NCI-H2107 treated with DMSO at 0.1 percent for 48 hours (cell line): Measurements from ENCODE around the gene KATNAL1.
A peak's percentile ranks its signal among the peaks of the same experiment; 100 is the strongest.

Source experiments
- DNase-seq: peaks from one replicate; lab custom pipeline; 2025; ENCODE audit not compliant: unreplicated experiment; lab: John Stamatoyannopoulos, UW

KATNAL1 gene

GRCh38 chr13:30333616-30334015 lies 26.3 kb upstream of the KATNAL1 start:
- no peak for DNase-seq

- DNase-seq: no peak
Measured at GRCh38 chr13:30332456-30333143, 25.2 kb upstream of the KATNAL1 start.

- DNase-seq: no peak
Measured at GRCh38 chr13:30331331-30331771, 24.0 kb upstream of the KATNAL1 start.

- DNase-seq: no peak
Measured at GRCh38 chr13:30329009-30329585, 21.7 kb upstream of the KATNAL1 start.

DNA sequence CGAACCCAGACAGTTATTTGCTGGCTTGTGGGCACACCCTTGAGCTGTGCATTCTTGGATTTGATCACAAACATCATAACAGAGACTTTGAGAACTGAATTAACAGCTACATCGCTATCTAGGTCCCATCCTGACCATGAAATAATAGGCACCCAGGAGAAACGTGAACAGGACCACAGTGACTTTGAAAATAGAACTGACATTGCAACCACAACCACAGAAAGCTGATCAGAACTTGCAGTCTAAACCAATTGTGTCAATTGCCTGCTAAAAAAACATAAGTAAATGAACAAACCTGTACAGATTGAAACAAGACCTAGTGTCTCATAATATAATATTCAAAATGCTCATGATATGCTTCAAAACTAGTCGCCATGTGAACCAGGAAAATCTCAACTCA lies 18.3 kb upstream of the KATNAL1 start:
- no peak for DNase-seq

DNA sequence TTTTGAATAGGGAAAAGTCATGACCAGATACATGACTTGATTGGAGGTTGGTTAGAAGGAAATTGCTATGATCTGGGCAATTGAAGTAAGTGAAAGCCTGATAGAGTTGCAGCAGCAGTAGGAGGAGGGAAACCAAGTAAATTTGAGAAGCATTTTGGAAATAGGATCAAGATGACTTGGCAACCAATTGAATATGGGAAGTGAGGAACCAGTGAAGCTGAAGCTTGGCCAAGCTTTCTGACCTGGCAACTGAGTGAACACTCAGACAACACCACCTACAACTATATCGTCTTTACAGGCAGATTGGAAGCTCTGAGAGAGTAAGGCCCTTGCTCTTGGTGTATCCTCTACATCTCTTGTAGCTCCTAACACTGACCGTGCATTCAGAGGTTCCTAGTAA lies 16.2 kb upstream of the KATNAL1 start:
- no peak for DNase-seq

DNA sequence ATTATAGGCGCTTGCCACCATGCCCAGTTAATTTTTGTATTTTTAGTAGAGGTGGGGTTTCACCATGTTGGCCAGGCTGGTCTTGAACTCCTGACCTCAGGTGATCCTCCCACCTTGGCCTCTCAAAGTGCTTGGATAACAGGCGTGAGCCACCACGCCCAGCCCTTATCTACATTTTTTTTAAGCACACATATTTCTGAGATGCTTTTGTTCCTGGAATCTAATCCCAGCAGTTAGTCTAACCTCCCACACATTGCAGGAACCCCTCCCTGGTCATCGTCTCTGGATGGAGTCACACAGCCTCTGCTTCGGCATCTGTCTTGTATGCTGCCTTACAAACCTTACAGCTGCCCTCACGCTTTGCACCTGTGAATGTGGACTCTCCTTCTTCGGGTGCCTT lies 15.1 kb upstream of the KATNAL1 start:
- DNase-seq: no peak

- DNase-seq: no peak
Measured at GRCh38 chr13:30321256-30321655, 13.9 kb upstream of the KATNAL1 start.

GRCh38 chr13:30319655-30320054 lies 12.3 kb upstream of the KATNAL1 start:
- DNase-seq: no peak

DNA sequence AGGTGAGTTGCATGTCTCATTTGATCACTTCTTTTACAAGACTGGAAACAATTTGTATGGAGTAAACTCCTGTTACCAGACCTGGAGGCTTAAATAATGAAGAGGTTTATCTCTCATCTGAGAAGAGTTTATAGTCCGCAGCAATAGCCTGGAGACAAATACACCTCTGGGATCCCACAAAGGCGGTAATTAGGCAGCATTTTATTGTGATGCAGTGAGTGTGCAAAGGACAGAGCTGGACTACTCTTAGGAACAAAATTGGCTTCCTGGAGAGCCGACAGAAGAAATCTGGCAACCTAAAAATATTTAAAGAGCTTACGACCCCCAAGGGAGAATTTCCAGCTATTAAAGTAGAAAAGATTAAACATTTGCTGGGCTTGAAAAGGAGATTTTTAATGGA lies 11.8 kb upstream of the KATNAL1 start:
- no peak for DNase-seq

DNA sequence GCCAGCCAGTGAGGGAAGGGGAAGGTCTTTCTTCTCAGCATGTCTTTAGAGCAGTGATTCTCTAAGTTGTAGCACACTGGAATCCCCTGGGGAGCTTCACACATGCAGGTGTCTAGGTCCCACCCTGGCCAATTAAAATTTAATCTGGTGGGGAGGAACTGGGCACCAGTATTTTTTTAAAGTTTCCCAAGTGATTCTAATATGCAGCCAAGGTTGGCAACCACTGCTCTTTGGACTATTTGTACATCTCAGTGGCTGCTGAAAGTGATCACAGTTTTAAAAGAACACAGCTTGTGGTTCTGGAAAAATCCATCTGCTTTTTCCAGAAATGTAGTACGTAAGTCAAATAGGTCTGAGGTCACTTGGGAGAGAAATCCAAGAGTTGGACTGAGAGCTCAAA lies 10.7 kb upstream of the KATNAL1 start:
- DNase-seq: no peak

GRCh38 chr13:30314562-30314961 lies 7.2 kb upstream of the KATNAL1 start:
- no peak for DNase-seq

DNA sequence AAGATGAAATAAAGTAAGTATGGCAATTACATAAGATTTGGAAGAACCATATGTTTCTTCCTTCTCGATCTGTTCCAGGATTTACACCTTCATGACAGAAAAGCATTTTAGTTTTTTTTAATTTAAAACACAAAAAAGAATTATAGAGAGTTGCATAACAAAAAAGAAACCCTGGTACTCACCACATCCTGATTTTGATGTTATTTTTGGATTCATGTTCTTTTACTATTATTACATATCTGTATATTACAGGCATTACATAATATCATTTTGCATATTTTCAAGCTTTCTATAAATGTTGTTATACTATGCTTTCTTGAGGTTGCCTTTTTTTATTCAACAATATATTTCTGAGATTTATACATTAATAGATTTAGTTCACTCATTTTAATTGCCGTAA lies 6.7 kb upstream of the KATNAL1 start:
- DNase-seq: no peak

GRCh38 chr13:30313311-30313710 lies 6.0 kb upstream of the KATNAL1 start:
- DNase-seq: no peak

GRCh38 chr13:30312904-30313303 lies 5.6 kb upstream of the KATNAL1 start:
- DNase-seq: no peak

- DNase-seq: no peak
Measured at GRCh38 chr13:30308548-30308947, 1.2 kb upstream of the KATNAL1 start.

GRCh38 chr13:30307971-30308290 lies 580 bp upstream of the KATNAL1 start:
- no peak for DNase-seq

DNA sequence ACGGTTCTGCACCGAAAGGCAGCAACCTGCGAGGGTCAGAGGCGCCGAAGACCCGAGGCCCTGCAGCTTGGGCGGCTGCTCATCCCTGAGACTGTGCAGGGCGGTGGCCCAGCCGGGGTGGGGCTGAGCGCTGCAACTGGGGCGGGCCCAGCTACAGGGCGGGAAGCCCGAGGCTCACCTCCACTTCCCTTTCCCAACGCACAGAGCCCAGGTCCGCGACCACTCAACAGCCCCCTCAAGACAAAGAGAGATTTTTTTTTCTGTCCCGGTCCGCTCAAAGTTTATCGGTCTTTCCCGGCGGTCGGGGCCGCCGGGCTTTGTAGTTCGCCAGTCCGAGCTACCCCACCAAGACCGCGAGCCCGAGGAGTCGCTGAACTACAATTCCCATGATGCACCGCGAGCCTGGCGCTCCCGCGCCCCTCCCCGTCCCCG lies 573 bp downstream of the KATNAL1 start:
- peak; percentile 64 for DNase-seq

DNA sequence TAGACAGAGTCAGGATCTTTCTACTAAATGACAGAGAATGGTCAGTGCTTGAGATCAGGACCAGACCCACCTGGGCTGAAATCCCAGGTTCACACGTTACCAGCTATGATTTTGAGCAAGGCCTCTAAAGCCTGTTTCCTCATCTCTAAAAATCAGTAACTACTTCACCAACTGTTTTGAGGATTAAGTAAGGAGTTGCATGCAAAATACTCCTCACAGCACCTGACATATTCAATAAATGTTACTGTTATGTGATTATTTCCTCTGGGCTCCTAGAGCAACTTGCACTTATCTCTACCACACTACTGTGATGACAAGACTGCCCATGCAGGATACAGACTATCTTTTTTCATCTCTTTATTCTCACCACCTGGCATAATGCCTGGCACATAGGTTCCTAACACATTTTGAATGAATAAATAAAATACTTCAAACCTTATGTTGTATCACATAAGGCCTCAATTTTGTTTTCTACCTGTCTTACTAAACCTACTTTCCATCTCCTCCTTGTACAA lies 1.8 kb downstream of the KATNAL1 start:
- no peak for DNase-seq

GRCh38 chr13:30303269-30303668 lies 4.1 kb downstream of the KATNAL1 start:
- DNase-seq: no peak

- no peak for DNase-seq
Measured at GRCh38 chr13:30301827-30302226, 5.5 kb downstream of the KATNAL1 start.

DNA sequence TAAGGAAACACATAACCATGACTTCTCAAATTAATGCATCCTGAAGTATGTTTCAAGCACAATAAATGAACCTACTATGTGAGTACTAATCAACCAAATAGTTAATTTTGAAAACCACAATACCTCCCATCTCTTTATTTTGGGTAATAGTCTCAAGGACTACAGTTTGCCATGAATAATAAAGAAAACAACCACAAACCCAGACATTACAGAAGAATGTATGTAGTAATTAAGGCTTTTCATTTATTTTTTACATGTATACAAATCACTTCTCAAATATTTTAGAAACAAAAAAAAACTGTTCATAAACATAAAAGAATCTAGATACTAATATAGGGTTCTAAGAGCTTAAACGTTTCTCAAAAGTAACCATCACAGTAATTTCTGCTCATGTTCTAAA lies 6.8 kb downstream of the KATNAL1 start:
- no peak for DNase-seq

GRCh38 chr13:30299786-30300185 lies 7.6 kb downstream of the KATNAL1 start:
- DNase-seq: no peak
